Uterus (tissue), 2 donors: ENCODE measurements around the gene NPAT.

Experiments used
- CTCF ChIP-seq, 4 experiments: fragments of 200-600 bp in 2 of 4; fragments of 450-650 bp in 2 of 4; sonication (generic) in 2 of 4; IDR thresholded peaks; one replicate each; pipeline ENCODE4 v1.5.1; 2016 to 2019; ENCODE audit warnings: antibody characterized with exemption in 4 of 4, mild to moderate bottlenecking in 2 of 4, moderate library complexity in 1 of 4
- POLR2A ChIP-seq, 2 donors: fragments of 450-650 bp; IDR thresholded peaks; one replicate each; pipeline ENCODE4 v1.6.1; 2016; ENCODE audit warnings: antibody characterized with exemption in 2 of 2, mild to moderate bottlenecking in 1 of 2, moderate library complexity in 1 of 2

- no peak for TF ChIP-seq POLR2A (IDR thresholded peaks at IDR 0.05)
- TF ChIP-seq CTCF (IDR thresholded peaks at IDR 0.05) = no peak
These were observed 3.6 kb upstream of the NPAT start for GRCh38 chr11:108226036-108226435.
